Activated CD4-positive, alpha-beta T cell treated with anti-CD3 and anti-CD28 coated beads, Interleukin-2, amount 10 ng/mL, durations not matched to agents 24 days and 14 days (primary cell): ENCODE measurements around the gene OR8H3. TPM values are rescaled to one million over a fixed set of nuclear protein-coding genes. Genes with fewer than 3 reads are reported as not detected.
"Not testable (repeated sequence)": the region's sequence is repeated elsewhere in the genome, so short reads cannot be mapped to it uniquely, and the experiment has no call there.

ENCODE experiments used
- DNase-seq: peaks from one replicate; pipeline ENCODE4 v3.0.0; 2022
- H3K27ac Mint-ChIP-seq: one replicate; pipeline ENCODE4 v1.8.0; 2022; ENCODE audit warnings: mild to moderate bottlenecking, mixed read lengths
- H3K27me3 Mint-ChIP-seq: one replicate; pipeline ENCODE4 v1.8.0; 2022; ENCODE audit warnings: mixed read lengths
- H3K36me3 Mint-ChIP-seq: one replicate; pipeline ENCODE4 v1.8.0; 2022; ENCODE audit warnings: low read depth, mild to moderate bottlenecking, mixed read lengths
- H3K4me1 Mint-ChIP-seq: one replicate; pipeline ENCODE4 v1.8.0; 2021; ENCODE audit warnings: mixed read lengths
- H3K4me3 Mint-ChIP-seq: one replicate; pipeline ENCODE4 v1.8.0; 2022; ENCODE audit warnings: mild to moderate bottlenecking, moderate library complexity, mixed read lengths
- H3K9me3 Mint-ChIP-seq: one replicate; pipeline ENCODE4 v1.8.0; 2021; ENCODE audit warnings: mixed read lengths
- intact Hi-C: fragments of 100-400 bp; cut with micrococcal nuclease; formaldehyde crosslinking; loops from one replicate; pipeline ENCODE4 v1.15.1; 2023
- total RNA-seq: library from RNA; stranded (reverse); gene quantifications from 2 replicates; pipeline ENCODE4 v1.2.3, GENCODE V29; 2022

Gene OR8H3
- total RNA-seq: not detected in 2 replicates

- Mint-ChIP-seq H3K4me1 (no peaks in the 10 kb centered on the region), H3K36me3 (no peaks in the 10 kb centered on the region), H3K27ac (no peak within 1 kb of the TSS), H3K27me3 (no peaks in the 10 kb centered on the region), H3K9me3 (no peaks in the 10 kb centered on the region), H3K4me3 (no peak within 1 kb of the TSS)
- intact Hi-C loops: no loop called here
- no peak for DNase-seq
Measured at GRCh38 chr11:56122073-56122472, at the start of gene OR8H3. Gene OR8H3, plus strand, starts transcription at chr11:56122373. Its CDS starts 0 bp downstream, at chr11:56122373.

GRCh38 chr11:56089697-56090096 is 32.5 kb upstream of the OR8H3 start:
- peaks cover 9% of the 10 kb centered on the region for H3K9me3 Mint-ChIP-seq
- H3K36me3 Mint-ChIP-seq: no peaks in the 10 kb centered on the region
- DNase-seq: no peak
- no peak overlapping the region for H3K27ac Mint-ChIP-seq
- no peaks in the 10 kb centered on the region for H3K27me3 Mint-ChIP-seq
- no peak overlapping the region for H3K4me3 Mint-ChIP-seq
- no peaks in the 10 kb centered on the region for H3K4me1 Mint-ChIP-seq
- intact Hi-C loops: no loop called here

DNA sequence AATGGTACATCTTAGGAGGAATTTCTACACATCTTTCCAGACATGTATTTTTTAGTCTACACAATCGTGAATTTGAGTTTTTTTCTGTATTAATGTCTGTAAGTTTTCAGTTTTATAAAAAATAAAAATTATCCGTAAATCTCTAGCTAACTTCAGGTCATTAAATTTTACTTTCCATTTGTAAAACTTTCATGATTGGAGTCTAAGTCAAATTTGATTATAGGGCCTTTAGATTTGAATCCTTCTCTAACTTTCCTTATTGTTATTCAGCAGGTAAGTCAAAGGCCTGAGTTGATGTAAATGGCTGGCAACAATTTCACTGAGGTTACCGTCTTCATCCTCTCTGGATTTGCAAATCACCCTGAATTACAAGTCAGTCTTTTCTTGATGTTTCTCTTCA is 29.2 kb upstream of the OR8H3 start, which contains the start of gene OR8I2:
Gene OR8I2, plus strand, starts transcription at position 301 of the 400 bp plus-strand sequence. Its CDS starts 0 bp downstream, at position 301.
- Mint-ChIP-seq H3K9me3 (peaks cover 9% of the 10 kb centered on the region), H3K4me1 (no peaks in the 10 kb centered on the region), H3K36me3 (no peaks in the 10 kb centered on the region), H3K27ac (no peak within 1 kb of the TSS), H3K27me3 (no peaks in the 10 kb centered on the region), H3K4me3 (no peak within 1 kb of the TSS)
- no peak for DNase-seq
- intact Hi-C loops: no loop called here

GRCh38 chr11:56103210-56103737 is 18.9 kb upstream of the OR8H3 start, which contains the start of gene OR8H2:
Gene OR8H2, plus strand, starts transcription at chr11:56103687. Its CDS starts 1,356 bp downstream, at chr11:56105043.
- Mint-ChIP-seq H3K9me3 (peaks cover 9% of the 10 kb centered on the region), H3K4me3 (no peak within 1 kb of the TSS), H3K4me1 (no peaks in the 10 kb centered on the region), H3K36me3 (no peaks in the 10 kb centered on the region), H3K27ac (no peak within 1 kb of the TSS), H3K27me3 (no peaks in the 10 kb centered on the region)
- intact Hi-C loops: no loop called here
- DNase-seq: no peak

DNA sequence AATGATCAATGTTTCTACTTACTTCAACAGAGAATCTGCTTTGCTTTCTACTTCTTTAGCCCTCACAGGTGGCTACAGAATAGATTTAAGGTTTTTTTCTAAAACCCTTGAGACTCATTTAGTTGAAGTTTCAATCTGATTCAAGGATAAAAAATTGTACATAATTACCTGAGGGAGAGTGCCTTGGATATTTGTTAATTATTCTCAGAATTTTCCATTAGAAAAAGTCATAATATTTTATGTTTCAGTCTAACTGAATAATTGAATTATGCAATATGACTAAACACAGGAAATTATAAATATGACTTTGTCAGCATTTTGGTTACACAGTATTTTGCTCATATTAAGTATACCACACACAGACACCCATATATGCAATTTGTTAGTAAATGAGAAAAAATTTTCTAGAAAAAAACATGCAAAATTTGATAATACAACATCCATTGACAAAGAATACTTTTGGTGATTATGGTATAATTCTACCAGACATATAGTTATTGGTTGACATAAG is 18.0 kb downstream of the OR8H3 start, which contains the start of gene OR8J3:
Gene OR8J3, minus strand, starts transcription at position 51 of the 511 bp plus-strand sequence. CDS start 2,483 bp downstream, outside the sequence.
- Mint-ChIP-seq H3K27ac (no peak within 1 kb of the TSS), H3K4me1 (no peaks in the 10 kb centered on the region), H3K27me3 (no peaks in the 10 kb centered on the region), H3K4me3 (no peak within 1 kb of the TSS), H3K9me3 (peaks cover 11% of the 10 kb centered on the region), H3K36me3 (no peaks in the 10 kb centered on the region)
- DNase-seq: no peak
- intact Hi-C loops: no loop called here

DNA sequence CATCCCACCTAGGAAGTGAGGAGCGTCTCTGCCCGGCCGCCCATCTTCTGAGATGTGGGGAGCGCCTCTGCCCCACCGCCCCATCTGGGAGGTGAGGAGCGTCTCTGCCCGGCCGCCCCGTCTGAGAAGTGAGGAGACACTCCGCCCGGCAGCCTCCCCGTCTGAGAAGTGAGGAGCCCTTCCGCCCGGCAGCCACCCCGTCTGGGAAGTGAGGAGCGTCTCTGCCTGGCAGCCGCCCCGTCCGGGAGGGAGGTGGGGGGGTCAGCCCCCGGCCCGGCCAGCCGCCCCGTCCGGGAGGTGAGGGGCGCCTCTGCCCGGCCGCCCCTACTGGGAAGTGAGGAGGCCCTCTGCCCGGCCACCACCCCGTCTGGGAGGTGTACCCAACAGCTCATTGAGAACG is 21.5 kb downstream of the OR8H3 start:
- DNase-seq, H3K4me1 Mint-ChIP-seq, intact Hi-C loops, H3K27me3 Mint-ChIP-seq, H3K9me3 Mint-ChIP-seq, H3K27ac Mint-ChIP-seq, H3K36me3 Mint-ChIP-seq, H3K4me3 Mint-ChIP-seq: not testable (repeated sequence)

DNA sequence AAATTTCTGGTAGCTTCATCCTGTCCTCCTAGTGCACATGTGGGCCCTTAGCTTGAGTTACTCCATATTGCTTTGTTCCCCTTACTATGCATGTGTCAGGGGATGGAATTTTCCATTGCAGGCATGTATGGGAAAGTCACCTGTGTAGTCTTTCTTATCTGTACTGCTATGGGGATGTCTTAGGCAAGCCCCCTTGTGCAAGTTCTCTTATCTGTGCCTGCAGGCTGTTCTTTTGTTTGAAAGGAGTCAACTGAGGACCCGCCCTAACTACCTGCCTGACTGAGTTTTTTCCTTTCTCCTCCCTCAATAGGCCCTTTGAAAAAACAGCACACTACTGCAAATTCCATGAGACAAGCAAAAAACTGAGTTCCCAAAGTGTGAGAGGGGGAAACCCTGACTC is 29.2 kb downstream of the OR8H3 start:
- no peak overlapping the region for H3K27ac Mint-ChIP-seq
- H3K4me1 Mint-ChIP-seq: no peaks in the 10 kb centered on the region
- no peaks in the 10 kb centered on the region for H3K27me3 Mint-ChIP-seq
- peaks cover 17% of the 10 kb centered on the region for H3K9me3 Mint-ChIP-seq
- DNase-seq: no peak
- H3K36me3 Mint-ChIP-seq: no peaks in the 10 kb centered on the region
- intact Hi-C loops: no loop called here
- H3K4me3 Mint-ChIP-seq: no peak overlapping the region

DNA sequence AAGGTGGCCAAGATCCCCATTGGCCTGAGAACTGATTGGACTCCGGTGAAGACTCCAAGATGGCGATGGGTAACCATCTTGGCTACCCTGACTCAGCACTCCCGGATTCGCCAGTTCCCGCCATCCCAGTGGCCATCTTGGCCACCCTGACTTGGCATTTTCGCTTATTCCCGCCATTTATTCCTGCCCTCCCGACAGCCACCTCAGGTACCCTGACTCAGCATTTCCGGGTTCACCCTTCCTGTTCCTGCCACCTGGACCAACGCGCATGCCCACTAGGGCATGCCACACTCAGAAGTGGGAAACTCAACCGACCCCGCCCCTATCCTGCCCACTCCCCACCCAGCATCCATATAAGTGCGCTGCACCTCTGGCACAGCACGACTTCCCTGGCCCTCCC is 30.2 kb downstream of the OR8H3 start:
- no peaks in the 10 kb centered on the region for H3K4me1 Mint-ChIP-seq
- no peaks in the 10 kb centered on the region for H3K36me3 Mint-ChIP-seq
- no peak overlapping the region for H3K27ac Mint-ChIP-seq
- no peaks in the 10 kb centered on the region for H3K27me3 Mint-ChIP-seq
- no peak overlapping the region for H3K4me3 Mint-ChIP-seq
- no peak for DNase-seq
- H3K9me3 Mint-ChIP-seq: peaks cover 17% of the 10 kb centered on the region
- intact Hi-C loops: no loop called here

- H3K9me3 Mint-ChIP-seq: peaks cover 5% of the 10 kb centered on the region
- H3K4me1 Mint-ChIP-seq: no peaks in the 10 kb centered on the region
- DNase-seq: no peak
- no peaks in the 10 kb centered on the region for H3K36me3 Mint-ChIP-seq
- no peaks in the 10 kb centered on the region for H3K27me3 Mint-ChIP-seq
- H3K27ac Mint-ChIP-seq: no peak within 1 kb of the TSS
- intact Hi-C loops: no loop called here
- H3K4me3 Mint-ChIP-seq: no peak within 1 kb of the TSS
Measured at GRCh38 chr11:56160217-56160616, 38.0 kb downstream of the OR8H3 start, which contains the start of gene OR8K5. Gene OR8K5, minus strand, starts transcription at chr11:56160317. Its CDS starts 0 bp downstream, at chr11:56160317.

DNA sequence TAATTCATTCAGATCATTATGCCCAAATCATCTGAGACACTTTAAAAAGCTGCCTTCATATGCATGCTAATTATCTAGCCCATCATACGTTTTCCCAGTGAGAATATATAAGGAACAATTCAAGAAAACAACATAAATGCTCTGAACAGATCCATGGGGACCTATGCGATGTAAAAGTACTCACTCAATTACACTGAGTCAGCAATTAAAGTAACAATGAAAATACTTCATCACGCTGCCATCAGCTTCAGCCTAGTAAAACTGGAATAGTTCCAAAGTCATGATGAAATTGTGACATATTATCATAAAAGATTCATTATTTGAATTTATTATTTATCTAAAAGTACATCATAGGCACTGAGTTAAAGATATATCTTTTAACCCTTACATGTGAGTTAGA is 41.6 kb downstream of the OR8H3 start:
- Mint-ChIP-seq H3K27ac (no peak overlapping the region), H3K4me1 (no peaks in the 10 kb centered on the region), H3K9me3 (peaks cover 12% of the 10 kb centered on the region), H3K36me3 (no peaks in the 10 kb centered on the region), H3K27me3 (no peaks in the 10 kb centered on the region), H3K4me3 (no peak overlapping the region)
- intact Hi-C loops: no loop called here
- DNase-seq: no peak

GRCh38 chr11:56172256-56172830 is 50.2 kb downstream of the OR8H3 start:
- intact Hi-C loops: no loop called here
- no peak overlapping the region for H3K4me3 Mint-ChIP-seq
- no peaks in the 10 kb centered on the region for H3K36me3 Mint-ChIP-seq
- H3K27ac Mint-ChIP-seq: no peak overlapping the region
- DNase-seq: no peak
- H3K9me3 Mint-ChIP-seq: peaks cover 15% of the 10 kb centered on the region
- no peaks in the 10 kb centered on the region for H3K27me3 Mint-ChIP-seq
- no peaks in the 10 kb centered on the region for H3K4me1 Mint-ChIP-seq

Other genes starting within 250 kb of the OR8H3 start
- not detected in 2 replicates for gene TRIM51, start 239.1 kb upstream of the OR8H3 start, total RNA-seq
- gene OR5W2, start 207.8 kb upstream of the OR8H3 start, total RNA-seq: not detected in 2 replicates
- gene OR5I1, start 186.0 kb upstream of the OR8H3 start, total RNA-seq: not detected in 2 replicates
- gene OR10AG1, start 152.4 kb upstream of the OR8H3 start, total RNA-seq: not detected in 2 replicates
- not detected in 2 replicates for gene OR5F1, start 127.7 kb upstream of the OR8H3 start, total RNA-seq
- not detected in 2 replicates for gene OR5AS1, start 94.7 kb upstream of the OR8H3 start, total RNA-seq
- gene OR8I2, start 29.1 kb upstream of the OR8H3 start, total RNA-seq: not detected in 2 replicates
- not detected in 2 replicates for gene OR8H2, start 18.7 kb upstream of the OR8H3 start, total RNA-seq
- not detected in 2 replicates for gene OR8J3, start 17.8 kb downstream of the OR8H3 start, total RNA-seq
- not detected in 2 replicates for gene OR8K5, start 37.9 kb downstream of the OR8H3 start, total RNA-seq
- gene OR5J2, start 54.2 kb downstream of the OR8H3 start, total RNA-seq: not detected in 2 replicates
- gene OR5T2, start 111.9 kb downstream of the OR8H3 start, total RNA-seq: not detected in 2 replicates
- gene OR5T3, start 129.9 kb downstream of the OR8H3 start, total RNA-seq: not detected in 2 replicates
- not detected in 2 replicates for gene OR5T1, start 151.8 kb downstream of the OR8H3 start, total RNA-seq
- gene OR8H1, start 169.9 kb downstream of the OR8H3 start, total RNA-seq: not detected in 2 replicates
- gene OR8K3, start 192.8 kb downstream of the OR8H3 start, total RNA-seq: not detected in 2 replicates
- gene OR8K1, start 223.7 kb downstream of the OR8H3 start, total RNA-seq: not detected in 2 replicates
- gene OR8J1, start 231.9 kb downstream of the OR8H3 start, total RNA-seq: not detected in 2 replicates